ENCODE measurements around the gene CHRND. TPM values are rescaled to one million over a fixed set of nuclear protein-coding genes. Genes with fewer than 3 reads are reported as not detected.

The CHRND gene
- total and polyA plus RNA-seq, 2 of the 13 experiments (the other 11 are each of a cell fraction or from before 2014, with no cell fraction given), result 0.18 TPM; not detected in 1

- no peak for TF ChIP-seq CREB1 (IDR thresholded peaks at IDR 0.05)
- no peak for TF ChIP-seq CREB1 (CRISPR knock-in tag; IDR thresholded peaks at IDR 0.05)
- TF ChIP-seq ASH2L (IDR thresholded peaks at IDR 0.05; ENCODE audit: insufficient read length, low read depth, low read length), result peak; percentile 36
- TF ChIP-seq ZNF329 (CRISPR knock-in tag; IDR thresholded peaks at IDR 0.05; ENCODE audit: low read depth), result no peak
- no peak for TF ChIP-seq ZNF33B (CRISPR knock-in tag; IDR thresholded peaks at IDR 0.05)
- peak; percentile 56; the same call in 1 of the 2 replicates for TF ChIP-seq ZNF468 (CRISPR knock-in tag; IDR thresholded peaks at IDR 0.05)
- no peak for TF ChIP-seq GTF2F1 (IDR thresholded peaks at IDR 0.05; ENCODE audit: low read length)
- TF ChIP-seq GATAD2A (CRISPR knock-in tag; IDR thresholded peaks at IDR 0.05), result peak; percentile 32; the same call in 1 of the 2 replicates
- TF ChIP-seq NFYC (CRISPR knock-in tag; IDR thresholded peaks at IDR 0.05), result no peak
- TF ChIP-seq WIZ (CRISPR knock-in tag; IDR thresholded peaks at IDR 0.05), result no peak
- TF ChIP-seq SIX1 (CRISPR knock-in tag; IDR thresholded peaks at IDR 0.05; ENCODE audit: borderline replicate concordance), result no peak
- no peak for TF ChIP-seq TERF1 (CRISPR knock-in tag; IDR thresholded peaks at IDR 0.05)
- peak; percentile 59; the same call in 1 of the 2 replicates for TF ChIP-seq ZFY (CRISPR knock-in tag; IDR thresholded peaks at IDR 0.05)
- no peak for TF ChIP-seq GMEB2 (CRISPR knock-in tag; IDR thresholded peaks at IDR 0.05; ENCODE audit: low read depth)
- no peak for TF ChIP-seq DMTF1 (CRISPR knock-in tag; IDR thresholded peaks at IDR 0.05)
- TF ChIP-seq ZNF224 (CRISPR knock-in tag; IDR thresholded peaks at IDR 0.05), result no peak
- peak; percentile 15; the same call in 1 of the 2 replicates for TF ChIP-seq RELA (CRISPR knock-in tag; IDR thresholded peaks at IDR 0.05)
- no peak for TF ChIP-seq DZIP1 (CRISPR knock-in tag; IDR thresholded peaks at IDR 0.05)
- TF ChIP-seq FOXK2 (IDR thresholded peaks at IDR 0.05), result no peak
Measured at GRCh38 chr2:232523682-232524597, 2.0 kb upstream of the CHRND start (continued).
